Natural killer cell treated with Interleukin-12 subunit alpha and Interleukin-12 subunit beta and Interleukin-15 and Interleukin-18, amount 100 ng/mL, for 72 hours (primary cell): ENCODE results near the gene MYADM. TPM values are rescaled to one million over a fixed set of nuclear protein-coding genes. Genes with fewer than 3 reads are reported as not detected.

Experiments used
- total RNA-seq, 2 donors: library from RNA; stranded (reverse); gene quantifications; one replicate each; pipeline ENCODE4 v1.2.3, GENCODE V29; 2022

MYADM gene
- total RNA-seq, 2 donors from 2014 or later, result 17.8 to 17.9 TPM

Other genes with a start within 250 kb of the MYADM start
- not detected for gene DPRX, start 235.9 kb upstream of the MYADM start, total RNA-seq
- 1 to 10 TPM in 1 of 2 donors, not detected in 1; 3.0 TPM for gene NLRP12, start 43.6 kb upstream of the MYADM start, total RNA-seq
- gene PRKCG, start 14.3 kb downstream of the MYADM start, total RNA-seq, result 1 to 10 TPM in 1 of 2 donors, not detected in 1; 1.1 TPM
- gene CACNG7, start 41.4 kb downstream of the MYADM start, total RNA-seq, result not detected
- 1 to 10 TPM in 1 of 2 donors, not detected in 1; 1.7 TPM for gene CACNG8, start 95.1 kb downstream of the MYADM start, total RNA-seq
- gene CACNG6, start 123.8 kb downstream of the MYADM start, total RNA-seq, result under 1 TPM in 1 of 2 donors, not detected in 1; 0.53 TPM
- gene VSTM1, start 196.0 kb downstream of the MYADM start, total RNA-seq, result not detected
- gene TARM1, start 213.5 kb downstream of the MYADM start, total RNA-seq, result not detected
- 1 to 10 TPM in 1 of 2 donors, under 1 TPM in 1; 0.86 to 1.1 TPM for gene OSCAR, start 232.9 kb downstream of the MYADM start, total RNA-seq
- gene NDUFA3, start 235.0 kb downstream of the MYADM start, total RNA-seq, result 10 to 100 TPM; 70.7 to 78.5 TPM
- 10 to 100 TPM; 48.3 to 51.7 TPM for gene TFPT, start 247.8 kb downstream of the MYADM start, total RNA-seq
- gene PRPF31, start 247.9 kb downstream of the MYADM start, total RNA-seq, result 100 to 1,000 TPM in 1 of 2 donors, 10 to 100 TPM in 1; 89.5 to 110 TPM